Activated CD8-positive, alpha-beta memory T cell treated with anti-CD3 and anti-CD28 coated beads, Interleukin-2, amount 50 U/mL, for 1 hour (primary cell): ENCODE measurements around the gene PIGU.
"Not testable (repeated sequence)": the region's sequence is repeated elsewhere in the genome, so short reads cannot be mapped to it uniquely, and the experiment has no call there.

Source experiments
- DNase-seq: peaks from one replicate; pipeline ENCODE4 v3.0.0-alpha.2; 2020; ENCODE audit errors: extremely low read depth

PIGU gene

DNA sequence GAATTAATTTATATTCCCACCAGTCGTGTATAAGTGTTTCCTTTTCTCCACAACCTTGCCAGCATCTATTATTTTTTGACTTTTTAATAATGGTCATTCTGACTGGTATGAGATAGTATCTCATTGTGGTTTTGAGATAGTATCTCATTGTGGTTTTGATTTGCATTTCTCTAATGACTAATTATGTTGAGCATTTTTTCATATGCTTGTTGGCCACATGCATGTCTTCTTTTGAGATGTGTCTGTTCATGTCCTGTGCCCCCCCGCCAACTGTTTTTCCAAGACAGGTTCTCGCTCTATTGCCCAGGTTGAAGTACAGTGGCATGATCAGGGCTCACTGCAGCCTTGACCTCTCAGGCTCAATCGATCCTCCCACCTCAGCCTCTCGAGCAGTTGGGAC is 15.1 kb downstream of the PIGU start:
- DNase-seq, result not testable (repeated sequence)

DNA sequence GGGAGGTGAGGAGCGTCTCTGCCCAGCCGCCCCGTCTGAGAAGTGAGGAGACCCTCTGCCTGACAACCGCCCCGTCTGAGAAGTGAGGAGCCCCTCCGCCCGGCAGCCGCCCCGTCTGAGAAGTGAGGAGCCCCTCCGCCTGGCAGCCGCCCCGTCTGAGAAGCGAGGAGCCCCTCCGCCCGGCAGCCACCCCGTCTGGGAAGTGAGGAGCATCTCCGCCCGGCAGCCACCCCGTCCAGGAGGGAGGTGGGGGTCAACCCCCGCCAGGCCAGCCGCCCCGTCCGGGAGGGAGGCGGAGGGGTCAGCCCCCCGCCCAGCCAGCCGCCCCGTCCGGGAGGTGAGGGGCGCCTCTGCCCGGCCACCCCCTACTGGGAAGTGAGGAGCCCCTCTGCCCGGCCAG is 18.2 kb downstream of the PIGU start:
- not testable (repeated sequence) for DNase-seq

GRCh38 chr20:34654207-34654744 is 22.6 kb downstream of the PIGU start:
- no peak for DNase-seq

- no peak for DNase-seq
These were observed 25.7 kb downstream of the PIGU start for GRCh38 chr20:34651200-34651599.

GRCh38 chr20:34647737-34648136 is 29.2 kb downstream of the PIGU start:
- DNase-seq, result no peak

DNA sequence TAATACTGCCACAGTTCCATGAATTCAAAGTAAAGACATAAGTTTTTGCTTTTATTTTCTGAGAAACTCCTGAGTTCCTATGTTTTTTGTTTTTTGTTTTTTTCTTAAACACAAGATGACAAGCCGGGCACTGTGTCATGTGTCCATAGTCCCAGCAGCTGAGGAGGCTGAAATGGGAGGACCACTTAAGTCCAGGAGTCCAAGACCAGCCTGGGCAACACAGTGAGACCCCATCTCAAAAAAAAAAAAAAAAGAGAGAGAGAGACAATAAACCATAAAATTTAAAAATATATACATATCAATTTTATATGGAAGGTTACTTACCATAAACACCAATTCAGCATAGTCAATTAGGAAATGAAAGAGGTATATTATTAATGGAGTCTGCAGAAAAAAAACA is 31.9 kb downstream of the PIGU start:
- DNase-seq, result no peak

- DNase-seq, result no peak
These were observed 32.5 kb downstream of the PIGU start for GRCh38 chr20:34644345-34644744.

DNA sequence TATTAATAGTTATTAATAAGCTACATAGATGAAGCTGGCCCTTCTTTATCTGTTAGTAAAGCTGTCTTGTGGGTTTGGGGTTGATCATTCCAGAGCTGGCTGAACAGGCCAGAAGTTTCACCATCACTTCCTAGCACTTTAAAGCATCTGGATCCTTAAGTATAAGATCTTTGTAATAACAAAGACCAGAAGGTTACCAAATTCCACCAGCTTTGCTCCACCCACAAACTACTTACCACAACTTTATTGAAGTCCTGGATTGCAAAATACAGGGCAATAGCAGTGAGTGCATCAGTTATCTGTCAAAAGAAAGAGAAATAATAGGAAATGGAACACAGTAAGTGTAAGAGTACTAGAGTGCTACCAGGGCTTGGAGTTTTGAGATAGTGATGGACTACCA is 33.0 kb downstream of the PIGU start:
- DNase-seq, result no peak

DNA sequence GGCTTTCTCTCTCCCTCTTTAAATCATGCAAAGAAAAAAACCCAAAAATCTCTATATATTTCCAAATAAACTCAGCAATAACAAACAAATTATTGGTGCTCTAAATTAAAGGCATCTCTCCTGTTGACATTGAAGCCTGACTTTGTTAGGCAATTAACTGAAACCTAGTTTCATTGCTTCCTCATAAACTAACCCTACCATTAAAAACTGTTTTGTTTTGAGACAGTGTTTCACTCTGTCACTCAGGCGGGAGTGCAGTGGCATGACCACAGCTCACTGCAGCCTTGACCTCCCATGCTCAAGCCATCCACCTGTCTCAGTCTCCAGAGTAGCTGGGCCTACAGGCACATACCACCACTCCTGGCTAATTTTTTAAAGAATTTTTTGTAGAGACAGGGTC is 34.9 kb downstream of the PIGU start:
- DNase-seq, result no peak

DNA sequence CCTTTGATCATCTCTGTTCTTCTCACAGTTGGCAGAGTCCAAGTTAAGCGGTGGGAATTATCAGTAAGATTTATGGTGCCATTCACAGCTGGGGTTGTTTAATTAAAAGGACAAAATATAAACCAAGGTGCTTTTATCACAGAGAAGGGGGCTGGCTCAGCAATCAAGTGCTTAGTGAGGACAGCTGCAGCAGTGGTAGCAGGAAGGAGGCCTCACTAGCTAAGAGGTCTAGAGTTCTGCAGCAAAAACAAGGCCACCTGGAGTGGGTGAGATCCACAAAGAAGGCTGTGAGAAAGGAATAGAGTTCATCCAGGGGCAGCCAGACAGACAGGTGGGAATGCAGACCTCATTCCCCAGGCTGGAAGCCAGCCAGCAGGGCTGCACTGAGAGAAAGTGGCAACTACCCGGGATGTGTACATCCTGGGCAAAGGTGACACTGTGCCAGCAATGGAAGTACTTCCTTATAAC is 37.1 kb downstream of the PIGU start:
- no peak for DNase-seq

GRCh38 chr20:34638532-34638931 is 38.4 kb downstream of the PIGU start:
- DNase-seq, result no peak

- DNase-seq, result no peak
These were observed 38.9 kb downstream of the PIGU start for GRCh38 chr20:34638039-34638292.

DNA sequence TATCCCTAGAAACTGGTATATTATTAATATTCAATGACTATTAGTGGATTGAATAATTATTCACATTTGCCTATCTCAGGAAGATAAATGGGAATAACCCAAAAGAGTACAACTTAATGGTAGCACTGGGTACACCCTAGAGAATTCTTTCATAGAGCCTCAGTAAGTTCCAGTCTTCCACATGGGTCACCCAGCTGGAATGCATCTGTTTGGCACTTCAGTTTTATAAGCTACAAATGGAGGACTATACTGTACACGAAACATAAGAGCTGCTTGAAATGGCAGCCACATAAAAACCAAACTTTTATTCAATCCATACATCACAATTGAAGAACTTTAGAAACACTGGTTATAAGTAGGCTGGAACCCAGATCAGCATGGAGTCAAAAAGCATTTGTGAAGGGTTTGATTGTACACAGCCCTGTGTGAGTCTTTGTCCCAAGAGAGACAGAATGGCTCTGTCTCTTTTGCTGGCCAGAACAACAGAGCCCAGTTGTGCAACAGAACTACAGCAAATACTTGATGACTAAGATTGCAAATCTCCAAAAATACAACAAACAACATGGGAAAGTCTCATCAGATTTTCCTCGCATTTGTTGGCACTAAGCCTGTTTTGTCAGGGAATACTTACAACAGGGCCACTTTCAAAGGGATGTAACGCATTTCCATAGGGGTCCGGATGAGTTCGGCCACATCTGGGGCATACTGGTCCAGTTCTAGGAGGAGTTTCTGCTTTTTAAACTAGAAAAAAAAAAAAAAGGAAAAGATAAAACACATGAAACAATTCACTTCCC is 39.5 kb downstream of the PIGU start:
- DNase-seq, result no peak

DNA sequence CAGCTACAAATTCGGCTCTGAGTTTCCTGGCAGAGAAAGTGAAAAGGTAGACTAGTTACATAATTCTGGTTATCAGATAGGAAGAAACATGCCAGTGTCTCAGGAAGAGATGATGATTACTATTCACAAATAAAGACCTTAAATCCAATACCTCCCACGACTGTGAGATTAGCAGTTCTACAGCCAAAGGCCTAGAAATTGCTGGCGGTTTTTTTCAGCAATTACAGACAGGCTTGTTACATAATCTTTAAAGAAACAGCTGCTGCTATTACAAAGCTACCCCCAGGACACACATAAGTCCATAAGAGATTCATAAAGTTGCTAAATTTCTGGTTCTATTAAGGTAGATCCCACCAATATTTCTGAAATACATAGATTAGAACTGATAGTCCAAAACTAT is 40.2 kb downstream of the PIGU start:
- no peak for DNase-seq

GRCh38 chr20:34634392-34634791 is 42.5 kb downstream of the PIGU start:
- DNase-seq, result no peak

DNA sequence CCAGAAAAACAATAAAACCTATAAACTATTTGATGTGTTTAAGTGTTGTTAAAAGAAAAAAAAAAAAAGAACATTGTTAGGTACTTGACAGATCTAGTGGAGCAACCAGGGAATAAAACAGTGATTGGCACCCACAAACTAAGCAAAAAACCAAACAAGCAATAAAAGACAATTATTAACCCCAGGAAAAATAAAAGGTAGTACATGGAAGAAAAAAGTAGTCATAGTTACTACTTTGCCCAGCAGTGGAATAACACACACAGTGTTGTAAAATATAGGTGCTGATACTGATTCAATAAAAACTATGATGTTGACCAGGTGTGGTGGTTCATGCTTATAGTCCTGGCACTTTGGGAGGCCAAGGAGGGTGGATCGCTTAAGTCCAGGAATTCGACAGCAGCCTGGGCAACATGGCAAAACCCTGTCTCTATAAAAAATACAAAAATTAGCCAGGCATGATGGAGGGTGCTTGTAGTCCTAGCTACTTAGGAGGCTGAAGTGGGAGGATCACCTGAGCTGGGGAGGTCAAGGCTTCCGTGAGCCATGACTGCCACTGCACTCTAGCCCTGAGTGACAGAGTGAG is 43.9 kb downstream of the PIGU start:
- no peak for DNase-seq

DNA sequence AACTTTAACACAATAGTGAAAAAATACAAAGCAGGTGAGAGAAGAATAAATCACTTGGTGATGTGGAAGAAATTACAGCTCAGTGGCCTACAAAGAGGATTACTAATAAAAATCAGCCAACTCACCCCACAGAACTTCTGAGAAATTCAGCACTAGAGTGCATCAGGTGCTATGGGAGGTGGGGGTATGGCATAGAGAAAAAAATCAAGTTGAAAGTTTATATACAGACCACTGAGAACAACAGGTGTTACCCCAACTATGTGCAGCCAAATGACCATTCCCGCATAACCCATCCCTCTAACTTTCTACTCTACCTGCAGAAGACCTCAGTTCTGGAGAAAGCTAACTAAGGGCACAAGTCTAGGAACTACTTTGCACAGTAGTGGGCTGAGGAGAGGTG is 47.0 kb downstream of the PIGU start:
- DNase-seq, result no peak

DNA sequence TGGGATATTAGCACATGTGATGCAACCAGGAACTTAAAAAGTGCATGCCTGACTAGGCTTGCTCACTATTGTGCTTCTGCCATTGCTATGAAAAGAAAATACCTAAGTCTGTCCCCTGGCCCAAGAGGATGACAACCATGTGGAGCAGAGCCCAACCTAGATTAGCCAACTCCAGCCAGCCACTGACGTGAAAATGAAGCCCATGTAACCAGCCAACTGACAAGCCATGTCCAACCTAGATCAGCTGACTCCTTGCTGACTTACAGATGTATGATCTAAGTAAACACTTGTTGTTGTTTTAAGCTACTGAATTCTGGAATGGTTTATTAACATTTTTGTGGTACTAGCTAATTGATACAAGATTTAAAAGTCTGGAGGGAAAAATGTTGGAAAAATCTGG is 47.5 kb downstream of the PIGU start:
- no peak for DNase-seq

DNA sequence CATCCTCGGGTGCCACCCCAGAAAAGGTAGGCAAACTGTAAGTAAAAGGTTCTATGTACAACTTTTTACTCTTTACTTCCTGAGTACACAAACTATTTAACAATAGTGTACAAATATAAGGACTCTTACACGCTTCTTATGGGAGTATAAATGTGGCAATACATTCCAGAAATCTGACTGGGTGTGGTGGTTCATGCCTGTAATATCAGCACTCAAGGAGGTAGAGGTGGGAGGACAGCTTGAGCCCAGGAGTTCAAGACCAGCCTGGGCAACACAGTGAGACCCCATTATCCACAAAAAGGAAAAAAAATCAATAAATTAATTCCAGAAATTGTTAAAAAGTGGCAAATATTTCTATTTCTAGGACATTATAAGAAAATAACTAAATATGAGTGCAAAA is 48.9 kb downstream of the PIGU start:
- no peak for DNase-seq

GRCh38 chr20:34627458-34627857 is 49.4 kb downstream of the PIGU start:
- DNase-seq, result no peak

DNA sequence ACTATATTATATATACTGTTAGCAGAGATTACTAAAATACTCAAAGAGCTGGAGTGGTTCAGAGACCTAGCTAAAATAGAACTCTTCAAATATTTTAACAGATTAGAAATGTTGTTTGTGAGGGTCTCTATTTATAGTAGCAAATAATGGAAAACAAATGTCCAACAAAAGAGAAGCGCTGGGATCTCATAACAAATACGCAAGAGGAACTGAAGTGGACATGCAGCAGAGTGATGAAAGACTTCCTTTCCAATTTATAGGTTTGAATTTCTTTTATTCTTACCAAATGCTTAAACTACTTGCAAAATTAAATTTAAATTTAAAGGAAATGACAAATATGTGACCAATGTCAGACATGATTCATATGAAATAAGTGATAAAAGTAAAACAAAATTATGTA is 49.9 kb downstream of the PIGU start:
- DNase-seq, result no peak

GRCh38 chr20:34624629-34625028 is 52.3 kb downstream of the PIGU start:
- DNase-seq, result no peak

DNA sequence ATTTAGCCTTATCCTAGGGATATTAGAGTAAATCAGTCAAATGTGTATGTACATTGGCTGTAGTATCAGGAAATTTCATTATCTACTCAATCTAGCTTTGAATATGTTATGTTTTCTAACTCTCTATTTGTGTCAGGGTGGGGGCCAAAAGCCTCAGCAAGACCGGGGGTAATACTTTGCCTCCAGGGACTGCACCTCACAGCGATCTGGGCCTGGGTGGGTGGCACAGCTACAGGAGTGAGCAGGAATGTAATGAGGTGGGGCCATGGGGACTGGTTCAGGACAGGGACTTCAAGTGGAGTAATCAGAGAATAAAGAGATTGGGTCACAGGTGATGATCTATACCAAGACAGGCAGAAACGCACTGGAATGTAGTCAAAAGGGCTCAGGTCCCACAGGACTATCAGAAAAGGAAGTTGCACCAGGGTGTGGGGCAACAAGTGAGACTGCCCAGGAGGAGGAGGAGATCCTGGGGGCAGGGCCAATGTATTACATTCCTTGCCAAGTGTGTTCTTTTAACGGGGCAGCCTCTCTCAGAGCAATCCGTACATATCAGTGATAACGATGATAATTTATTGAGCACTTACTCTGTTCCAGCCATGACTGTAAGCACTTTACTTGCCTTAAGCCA is 54.0 kb downstream of the PIGU start:
- DNase-seq, result no peak
